ENCODE measurements around the gene DOCK11. TPM values are rescaled to one million over a fixed set of nuclear protein-coding genes. Genes with fewer than 3 reads are reported as not detected.
A peak's percentile ranks its signal among the peaks of the same experiment; 100 is the strongest.
"Not testable (repeated sequence)": the region's sequence is repeated elsewhere in the genome, so short reads cannot be mapped to it uniquely, and the experiment has no call there.

Gene DOCK11
- polyA plus RNA-seq (ENCODE audit: insufficient read length) = 17.8 TPM

DNA sequence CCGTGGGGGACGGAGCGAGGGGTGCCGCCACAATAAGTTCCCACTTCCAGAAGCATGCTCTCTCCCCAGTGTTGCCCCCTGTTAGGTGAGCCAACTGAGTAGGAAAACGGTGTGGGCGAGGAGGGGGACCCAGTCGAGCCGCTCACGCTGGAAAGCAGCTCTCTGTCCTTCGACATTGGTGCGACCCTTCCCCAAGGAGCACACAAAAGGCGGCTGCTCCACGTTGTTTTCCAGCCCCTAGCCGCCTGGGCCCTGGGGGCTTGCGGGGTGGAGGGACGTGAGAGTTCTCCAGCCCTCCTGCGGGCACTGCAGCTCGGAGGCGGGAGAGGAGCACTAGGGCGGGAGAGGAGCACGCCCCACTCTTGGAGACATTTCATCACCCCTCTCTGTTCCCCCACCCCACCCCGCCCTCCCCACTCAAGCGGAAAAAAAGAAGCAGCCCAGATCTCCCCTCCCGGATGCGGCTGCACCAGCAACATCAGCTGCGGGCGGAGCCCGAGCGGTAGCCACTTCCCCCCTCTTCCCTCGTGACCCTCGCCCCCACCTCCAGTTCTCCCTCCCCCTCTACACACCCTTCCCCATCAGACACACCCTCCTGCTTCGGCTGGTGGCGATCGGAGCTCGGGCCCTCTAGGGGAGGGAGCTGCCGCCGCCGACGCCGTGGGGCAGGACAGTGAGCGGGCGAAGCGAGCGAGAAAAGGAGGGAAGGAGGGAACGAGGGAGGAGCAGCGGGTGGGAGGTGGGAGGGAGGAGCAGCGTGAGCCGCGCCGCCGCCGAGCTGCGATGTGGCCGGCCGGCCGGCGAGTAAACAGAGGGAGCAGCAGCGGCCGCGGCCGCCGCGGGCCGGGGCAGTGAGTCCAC lies at the start of gene DOCK11:
Gene DOCK11, plus strand, starts transcription at position 755 of the 861 bp plus-strand sequence. CDS start 157 bp downstream, outside the sequence.
- DNase-seq = peak; percentile 86

DNA sequence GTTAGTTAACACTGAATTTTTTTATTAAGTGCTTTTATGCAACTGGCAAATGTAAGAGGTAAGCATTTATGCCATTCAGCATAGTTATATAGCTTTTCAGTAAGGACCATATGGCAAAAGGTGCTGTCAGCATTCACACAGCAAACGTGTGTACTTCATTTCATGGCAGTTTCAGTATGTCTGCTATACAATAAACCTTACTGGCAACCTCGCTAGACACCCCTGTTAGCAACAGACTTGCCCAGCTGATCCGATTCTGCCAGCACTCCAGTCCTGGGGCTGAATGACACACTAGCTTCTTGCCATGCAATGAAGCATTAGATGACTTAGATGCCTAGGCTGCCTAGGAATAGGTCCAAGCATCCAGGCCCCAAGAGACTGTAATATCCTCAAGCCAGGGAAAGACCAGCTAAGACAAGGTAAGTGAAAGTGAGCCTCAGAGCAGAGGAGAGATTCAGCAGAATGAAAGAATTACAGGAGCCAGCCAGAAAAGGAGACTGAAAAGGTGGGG lies 47.3 kb upstream of the DOCK11 start:
- no peak for DNase-seq

DNA sequence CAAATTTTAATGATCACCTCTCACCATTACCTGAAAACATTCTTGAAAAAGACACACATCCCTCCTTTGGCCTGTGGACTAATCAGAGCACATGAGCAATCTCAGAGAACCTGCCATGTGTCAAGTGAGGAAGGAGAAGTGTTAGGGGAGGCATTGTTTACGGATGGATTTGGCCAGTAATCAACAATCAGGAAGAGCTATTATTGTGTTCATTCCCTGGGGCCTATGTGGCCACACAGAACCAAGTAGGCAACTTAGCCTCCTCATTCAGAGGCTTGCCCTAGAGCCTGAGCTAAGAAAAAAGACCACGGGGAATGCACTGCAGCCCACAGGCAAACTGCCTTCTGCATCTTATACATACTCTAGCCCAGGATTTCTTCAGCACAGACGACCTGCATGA lies 40.6 kb upstream of the DOCK11 start:
- no peak for DNase-seq

GRCh38 chrX:118459494-118459893 lies 36.1 kb upstream of the DOCK11 start:
- peak; percentile 53 for DNase-seq

DNA sequence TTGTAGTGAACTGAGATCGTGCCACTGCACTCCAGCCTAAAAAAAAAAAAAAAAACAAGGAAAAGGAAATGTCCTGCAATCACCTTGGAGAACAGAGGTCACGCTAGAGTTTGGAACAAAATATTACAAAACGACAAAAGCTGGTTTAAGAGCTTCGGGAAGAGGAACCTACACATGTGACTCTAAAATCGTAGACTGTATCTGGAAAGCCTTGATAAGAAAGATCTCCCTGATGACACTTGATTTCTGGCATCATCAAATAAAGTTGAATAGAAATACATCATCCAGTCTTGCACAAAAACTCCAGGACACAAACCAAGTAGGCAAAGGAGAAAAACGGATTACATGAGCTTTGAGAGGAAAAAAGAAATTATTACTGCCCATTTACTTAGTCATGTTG lies 31.1 kb upstream of the DOCK11 start:
- DNase-seq = no peak

DNA sequence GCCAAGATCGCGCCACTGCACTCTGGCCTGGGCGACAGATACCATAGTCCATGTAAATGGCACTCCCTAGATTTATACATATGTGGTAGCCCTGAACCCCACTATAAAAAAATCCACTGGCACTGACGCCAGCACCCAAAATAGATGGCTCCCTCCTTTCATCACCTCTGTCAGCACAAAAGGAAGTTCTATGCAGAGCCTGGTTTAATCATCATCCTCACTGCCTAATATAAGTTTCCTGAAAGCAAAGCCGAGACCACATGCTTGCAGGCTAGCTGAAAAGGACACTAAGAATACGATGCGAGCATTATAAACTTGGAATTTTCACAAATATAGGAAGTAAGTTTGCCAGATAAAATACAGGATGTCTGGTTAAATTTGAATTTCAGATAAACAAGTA lies 27.5 kb upstream of the DOCK11 start:
- DNase-seq = peak; percentile 15

GRCh38 chrX:118470721-118471347 lies 24.8 kb upstream of the DOCK11 start:
- DNase-seq = not testable (repeated sequence)

- DNase-seq = no peak
Measured at GRCh38 chrX:118474586-118474985, 21.0 kb upstream of the DOCK11 start.

DNA sequence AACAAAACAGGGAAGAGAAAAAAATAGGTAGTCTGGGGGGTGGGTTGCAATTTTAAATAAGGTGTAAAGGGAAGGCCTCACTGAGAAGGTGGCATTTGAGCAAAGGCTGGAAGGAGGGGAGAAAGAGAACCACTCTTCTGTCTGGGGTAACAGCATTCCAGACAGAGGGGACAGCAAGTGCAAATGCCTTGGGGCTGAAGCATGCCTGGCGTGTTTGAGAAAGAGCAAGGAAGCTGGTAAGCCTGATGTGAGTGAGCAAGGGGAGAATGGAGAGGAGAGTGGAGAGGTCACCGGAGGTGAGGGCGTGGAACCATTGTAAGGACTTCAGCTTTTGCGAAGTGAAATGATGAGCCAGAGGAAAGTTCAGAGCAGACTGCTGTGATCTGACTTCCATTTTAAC lies 19.7 kb upstream of the DOCK11 start:
- DNase-seq = no peak

DNA sequence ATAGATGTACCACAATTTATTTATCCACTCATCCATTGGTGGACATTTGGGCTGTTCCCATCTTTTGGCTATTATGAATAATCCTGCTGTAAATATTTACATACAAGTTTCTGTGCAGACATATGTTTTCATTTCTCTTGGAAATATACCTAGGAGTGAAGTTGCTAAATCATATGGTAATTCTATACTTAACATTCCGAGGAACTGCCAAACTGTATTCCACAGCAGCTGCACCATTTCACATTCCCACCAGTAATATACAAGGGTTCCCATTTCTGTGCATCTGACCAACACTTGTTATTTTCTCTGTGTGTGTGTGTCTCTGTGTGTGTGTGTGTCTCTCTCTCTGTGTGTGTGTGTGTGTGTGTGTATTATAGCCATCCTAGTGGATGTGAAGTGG lies 15.4 kb upstream of the DOCK11 start:
- DNase-seq = no peak

GRCh38 chrX:118482384-118482783 lies 13.2 kb upstream of the DOCK11 start:
- DNase-seq = not testable (repeated sequence)

DNA sequence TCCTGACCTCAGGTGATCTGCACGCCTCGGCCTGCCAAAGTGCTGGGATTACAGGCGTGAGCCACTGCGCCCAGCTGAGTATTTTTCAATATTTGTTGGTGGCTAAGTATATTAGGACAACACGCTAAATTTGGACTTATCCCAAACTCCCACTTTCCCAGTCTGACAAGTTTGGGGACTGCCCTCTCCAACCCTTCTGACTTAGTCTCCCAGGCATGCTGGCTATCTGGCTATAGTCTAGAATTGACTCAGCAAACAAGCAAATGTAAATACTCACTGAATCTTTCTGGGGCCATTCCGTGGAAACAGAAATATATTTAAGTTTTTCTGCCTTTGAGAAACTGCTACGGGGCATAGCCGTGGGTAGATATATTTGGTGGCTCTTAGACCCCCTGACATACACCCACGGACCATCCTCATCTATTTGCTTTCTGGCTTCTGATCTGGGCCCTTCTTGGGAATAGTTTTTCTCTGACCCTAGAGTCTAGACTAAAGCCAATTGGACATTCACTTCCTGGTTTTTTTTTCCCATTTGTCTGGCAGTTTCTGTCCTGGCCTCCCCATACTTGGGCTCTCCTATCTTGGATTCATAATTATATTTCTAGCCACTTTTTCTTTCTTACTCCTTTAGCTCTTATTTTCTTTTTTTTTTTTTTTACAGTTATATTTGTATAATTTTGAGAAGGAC lies 11.3 kb upstream of the DOCK11 start:
- DNase-seq = no peak

- DNase-seq = not testable (repeated sequence)
Measured at GRCh38 chrX:118486693-118487092, 8.9 kb upstream of the DOCK11 start.

DNA sequence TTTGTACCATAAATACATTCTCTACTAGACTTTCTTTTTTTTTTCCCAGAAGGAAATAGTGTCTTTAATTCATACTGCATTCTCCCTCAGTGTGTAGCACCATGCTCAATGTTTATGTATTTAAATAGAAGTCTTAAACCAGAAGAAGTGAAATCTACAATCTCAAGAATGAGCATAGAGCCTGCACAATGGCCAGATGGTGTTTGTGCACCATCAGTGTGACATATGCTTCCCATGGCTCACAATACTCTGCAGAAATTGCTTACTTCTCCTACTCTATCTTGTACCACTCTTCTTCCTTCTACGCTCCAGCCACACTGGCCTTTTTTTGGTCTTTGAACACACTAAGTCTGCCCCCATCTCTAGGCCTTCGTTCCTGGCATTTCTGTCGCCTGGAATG lies 2.6 kb upstream of the DOCK11 start:
- no peak for DNase-seq

GRCh38 chrX:118493653-118494297 lies 1.8 kb upstream of the DOCK11 start:
- DNase-seq = no peak

DNA sequence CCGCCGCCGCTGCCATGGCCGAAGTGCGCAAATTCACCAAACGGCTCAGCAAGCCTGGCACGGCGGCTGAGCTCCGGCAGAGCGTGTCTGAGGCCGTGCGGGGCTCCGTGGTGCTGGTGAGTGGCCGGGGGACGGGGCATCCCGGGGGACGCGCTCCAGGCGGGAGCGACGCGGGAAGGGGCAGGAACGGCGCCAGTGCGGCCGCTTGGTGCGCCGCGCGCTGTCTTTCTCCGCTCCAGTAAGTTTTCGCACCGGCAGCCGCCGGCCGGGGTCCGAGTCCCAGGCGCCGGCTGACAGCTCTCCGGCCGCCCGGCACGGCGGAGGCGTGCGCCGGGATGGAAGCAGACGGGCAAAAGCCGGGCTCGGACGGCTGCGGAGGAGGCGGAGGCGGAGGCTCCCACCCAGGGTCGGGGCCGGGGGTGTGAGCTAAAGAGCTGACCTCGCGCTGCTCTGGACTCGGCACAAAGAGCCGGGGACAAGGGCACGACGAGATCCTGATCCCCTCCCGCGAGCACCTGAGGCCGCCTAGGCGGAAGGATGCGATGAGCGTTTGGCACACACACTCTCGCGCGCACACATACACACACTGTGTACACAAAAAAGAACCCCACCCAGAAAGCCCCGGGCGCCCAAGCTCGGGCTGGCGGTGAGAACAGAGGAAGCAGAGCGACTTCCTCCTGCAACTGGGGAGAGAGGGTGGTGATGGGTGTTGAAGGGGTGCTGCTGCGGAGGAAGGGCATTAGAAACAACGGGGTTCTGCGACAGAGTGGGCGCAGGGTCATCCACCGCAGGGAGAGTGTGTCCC lies 545 bp downstream of the DOCK11 start:
- no peak for DNase-seq

DNA sequence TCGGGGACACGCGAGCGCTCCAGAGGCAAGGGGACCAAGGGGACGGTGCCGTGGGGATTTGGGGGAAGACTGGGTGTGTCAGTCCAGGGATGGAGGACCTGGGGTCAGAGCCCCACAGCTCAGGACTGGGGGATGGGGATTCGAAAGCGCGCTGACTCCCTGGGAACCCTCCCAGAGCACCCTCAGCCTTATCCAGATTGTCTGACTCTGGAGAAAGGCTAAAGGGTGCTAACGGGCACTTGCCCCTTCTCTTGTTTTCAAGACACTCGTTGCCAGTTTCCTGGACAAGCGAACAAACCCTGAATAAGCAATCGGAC lies 1.1 kb downstream of the DOCK11 start:
- DNase-seq = no peak

DNA sequence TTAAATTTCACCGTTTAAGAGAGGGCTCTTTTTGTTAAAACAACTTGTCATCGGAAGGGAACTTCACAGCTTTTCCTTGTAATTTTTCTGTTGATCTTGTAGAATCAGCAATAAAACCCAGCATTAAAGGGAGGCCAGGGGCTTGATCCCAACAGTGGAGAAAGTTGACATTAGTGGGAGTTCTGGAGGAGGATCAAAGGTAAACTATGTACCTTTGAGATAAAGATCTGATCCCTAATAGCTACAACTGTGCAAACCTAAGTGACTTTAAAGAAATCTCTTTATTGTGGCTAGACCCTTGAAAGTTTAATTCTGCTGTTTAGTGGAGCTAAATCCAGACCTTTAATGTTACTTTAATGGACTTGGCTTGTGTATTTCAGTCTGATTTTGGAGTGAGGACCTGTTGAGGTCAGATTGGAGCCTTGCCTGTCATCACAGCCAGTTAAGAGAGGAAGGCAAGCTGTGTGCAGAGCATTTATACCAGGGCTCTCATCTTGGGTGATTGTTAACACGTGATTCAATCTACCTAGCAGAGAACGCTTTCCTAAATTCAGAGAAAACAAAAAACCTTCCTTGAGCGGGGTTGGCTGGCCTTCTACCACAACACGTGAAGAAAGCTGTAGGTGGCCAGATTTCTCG lies 1.7 kb downstream of the DOCK11 start:
- DNase-seq = no peak

DNA sequence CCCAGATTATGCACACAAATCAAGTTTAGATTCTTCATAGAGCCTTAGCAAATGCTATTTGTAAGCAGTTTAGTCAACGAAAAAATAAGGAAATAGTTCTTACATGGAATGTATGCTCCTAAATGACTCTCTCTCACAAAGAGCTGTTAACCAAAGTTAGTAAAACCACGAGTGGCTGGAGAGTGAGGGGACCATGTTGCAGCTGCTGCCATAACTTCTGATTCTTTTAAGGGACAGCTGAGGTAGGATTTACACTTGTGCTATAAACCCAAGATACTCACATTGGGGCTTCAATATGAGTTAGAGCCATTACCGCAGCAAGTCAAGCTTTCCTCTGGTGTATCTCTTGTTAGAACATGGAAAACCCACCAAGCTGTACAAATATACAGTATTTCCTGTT lies 2.7 kb downstream of the DOCK11 start:
- no peak for DNase-seq

DNA sequence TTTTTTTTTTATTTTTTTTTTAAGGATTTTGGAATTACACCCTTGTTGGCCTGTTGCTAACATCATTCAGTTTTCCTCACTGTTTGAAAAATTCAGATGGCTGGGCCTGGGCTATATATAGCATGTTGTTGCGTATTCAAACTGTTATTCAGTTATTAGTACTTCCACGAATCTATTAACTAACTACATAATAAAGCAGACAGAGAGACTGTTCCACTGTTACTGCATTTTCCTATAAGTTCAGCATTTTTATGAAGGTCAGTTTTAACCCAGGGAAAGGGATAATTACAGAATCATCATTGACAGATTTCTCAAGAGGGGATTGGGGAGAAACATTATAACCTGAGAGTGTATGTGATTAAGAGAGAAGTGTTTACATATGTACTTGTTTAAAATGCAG lies 3.1 kb downstream of the DOCK11 start:
- no peak for DNase-seq

- DNase-seq = no peak
Measured at GRCh38 chrX:118499295-118499694, 3.7 kb downstream of the DOCK11 start.
